HCT116 (cell line): ENCODE measurements around the gene SLC4A7. TPM values are rescaled to one million over a fixed set of nuclear protein-coding genes. Genes with fewer than 3 reads are reported as not detected.

Source experiments
- ATAC-seq: fragments of 200-7000 bp; cut with Tn5 transposase; 2 replicates; pipeline ENCODE4 v1.9.1; 2020; ENCODE audit warnings: mild to moderate bottlenecking, moderate library complexity
- BruUV-seq: library from RNA; stranded (reverse); fragments of 400-500 nt; replicated peaks from 2 replicates; lab custom pipeline; 2021; lab: Mats Ljungman, UMichigan
- CTCF ChIA-PET: fragments of 300-600 bp; sonication (Branson Sonifier 250); formaldehyde crosslinking; loops from one replicate; lab custom pipeline; 2021; ENCODE audit warnings: antibody characterized with exemption; lab: Charles Lee
- POLR2A ChIA-PET: fragments of 300-600, 350-600 bp; sonication (Branson Sonifier 250); formaldehyde crosslinking; loops from one replicate; lab custom pipeline; 2021; ENCODE audit warnings: antibody characterized with exemption; lab: Charles Lee
- RAD21 ChIA-PET, 2 experiments: fragments of 300-600 bp; sonication (Branson Sonifier 250); formaldehyde crosslinking; loops; one replicate each; lab custom pipeline; 2023; ENCODE audit warnings: low total read pairs in 2 of 2; ENCODE audit not compliant: uncharacterized antibody in 2 of 2, unreplicated experiment in 2 of 2, low non-redundant PET in 1 of 2; lab: Charles Lee
- DNase-seq: peaks from one replicate; pipeline ENCODE4 v3.0.0-alpha.2; 2010; ENCODE audit warnings: low read depth, low spot score
- H2AFZ ChIP-seq: fragments of 200-600 bp; shearing (Covaris generic), sonication (generic); 2 replicates; pipeline ENCODE4 v1.6.1; 2017; ENCODE audit warnings: low read depth, mixed run types, mixed read lengths, antibody characterized with exemption, low read length; ENCODE audit not compliant: poor library complexity, severe bottlenecking
- H3K27ac ChIP-seq: 2 replicates; pipeline ENCODE4 v1.5.1; 2012; ENCODE audit warnings: low read depth, low read length
- H3K27me3 ChIP-seq: fragments of 200-600 bp; sonication (generic); 2 replicates; pipeline ENCODE4 v1.6.1; 2016; ENCODE audit warnings: mixed run types, low read length, mixed read lengths; ENCODE audit not compliant: insufficient read depth
- H3K36me3 ChIP-seq, 2 experiments: fragments of 200-500 bp in 1 of 2; fragments of 200-600 bp in 1 of 2; sonication (Bioruptor generic) in 1 of 2; sonication (generic) in 1 of 2; 2 replicates each; pipeline versions ENCODE4 v1.5.1 to v1.6.1; 2014 to 2016; ENCODE audit warnings: low read length in 2 of 2, inconsistent platforms in 1 of 2, mixed read lengths in 1 of 2, mixed run types in 1 of 2; ENCODE audit not compliant: insufficient read depth in 2 of 2, control insufficient read depth in 1 of 2
- H3K4me1 ChIP-seq, 2 experiments: fragments of 200-600 bp in 1 of 2; sonication (generic) in 1 of 2; 2 replicates each; pipeline versions ENCODE4 v1.5.1 to v1.6.1; 2012 to 2017; ENCODE audit warnings: low read length in 2 of 2, inconsistent platforms in 1 of 2, mild to moderate bottlenecking in 1 of 2, mixed read lengths in 1 of 2, mixed run types in 1 of 2, moderate library complexity in 1 of 2; ENCODE audit not compliant: insufficient read depth in 2 of 2, control insufficient read depth in 1 of 2
- H3K4me2 ChIP-seq: fragments of 200-600 bp; sonication (generic); 2 replicates; pipeline ENCODE4 v1.6.1; 2017; ENCODE audit warnings: mixed run types, low read length, mixed read lengths
- H3K4me3 ChIP-seq, 2 experiments: fragments of 200-600 bp in 1 of 2; sonication (generic) in 1 of 2; replicated peaks in 1 of 2; 2 replicates each; pipeline ENCODE4 v1.5.1; 2011 to 2016; ENCODE audit warnings: low read length in 2 of 2, control low read depth in 1 of 2, low read depth in 1 of 2, mild to moderate bottlenecking in 1 of 2, mixed read lengths in 1 of 2, mixed run types in 1 of 2
- H3K79me2 ChIP-seq: fragments of 200-600 bp; sonication (generic); 2 replicates; pipeline ENCODE4 v1.6.1; 2017; ENCODE audit warnings: mild to moderate bottlenecking, mixed run types, low read length, moderate library complexity, mixed read lengths; ENCODE audit not compliant: insufficient read depth
- H3K9ac ChIP-seq: fragments of 200-600 bp; sonication (generic); 2 replicates; pipeline ENCODE4 v1.6.1; 2016; ENCODE audit warnings: low read length, mixed read lengths
- H3K9me2 ChIP-seq: fragments of 200-600 bp; sonication (generic), shearing (Covaris generic); 2 replicates; pipeline ENCODE4 v1.6.1; 2017; ENCODE audit warnings: mixed run types, mild to moderate bottlenecking, moderate library complexity; ENCODE audit not compliant: insufficient read depth
- H3K9me3 ChIP-seq, 2 experiments: fragments of 200-500 bp in 1 of 2; fragments of 200-600 bp in 1 of 2; sonication (Bioruptor generic) in 1 of 2; sonication (generic) in 1 of 2; 2 replicates each; pipeline ENCODE4 v1.6.1; 2014 to 2017; ENCODE audit warnings: low read length in 2 of 2, mixed read lengths in 2 of 2, inconsistent platforms in 1 of 2, low read depth in 1 of 2, mild to moderate bottlenecking in 1 of 2, mixed run types in 1 of 2, moderate library complexity in 1 of 2; ENCODE audit not compliant: control insufficient read depth in 1 of 2, insufficient read depth in 1 of 2
- H4K20me1 ChIP-seq: fragments of 200-600 bp; sonication (generic), shearing (Covaris generic); 2 replicates; pipeline ENCODE4 v1.6.1; 2017; ENCODE audit warnings: mixed run types, mild to moderate bottlenecking, moderate library complexity; ENCODE audit not compliant: insufficient read depth
- CTCF ChIP-seq, 3 experiments: fragments of 200-600 bp in 1 of 3; sonication (generic) in 1 of 3; IDR thresholded peaks in 2 of 3; conservative IDR thresholded peaks in 1 of 3; 2 replicates each; pipeline ENCODE4 v1.5.1; 2012 to 2017; ENCODE audit warnings: low read depth in 2 of 3, low read length in 2 of 3, antibody characterized with exemption in 1 of 3, borderline replicate concordance in 1 of 3, control low read depth in 1 of 3, mild to moderate bottlenecking in 1 of 3, mixed read lengths in 1 of 3, mixed run types in 1 of 3, moderate library complexity in 1 of 3; ENCODE audit not compliant: insufficient read depth in 1 of 3
- FOSL1 ChIP-seq: IDR thresholded peaks from 2 replicates; pipeline ENCODE4 v1.6.1; 2012; ENCODE audit warnings: low read depth
- RAD21 ChIP-seq: IDR thresholded peaks from 2 replicates; pipeline ENCODE4 v1.6.1; 2012; ENCODE audit warnings: low read depth, mild to moderate bottlenecking
- SRF ChIP-seq: IDR thresholded peaks from 2 replicates; pipeline ENCODE4 v1.6.1; 2012; ENCODE audit warnings: low read depth
- ZBTB33 ChIP-seq: IDR thresholded peaks from 2 replicates; pipeline ENCODE4 v1.6.1; 2011; ENCODE audit warnings: mild to moderate bottlenecking, low read length, moderate library complexity; ENCODE audit not compliant: insufficient replicate concordance; ENCODE audit errors: extremely low read depth
- ZNF274 ChIP-seq: fragments of 200-500 bp; sonication (Bioruptor generic); IDR thresholded peaks from 2 replicates; pipeline ENCODE4 v1.6.1; 2014; ENCODE audit warnings: mild to moderate bottlenecking, low read depth, low read length, inconsistent platforms
- intact Hi-C: fragments of 100-400 bp; cut with micrococcal nuclease; formaldehyde crosslinking; loops from 2 replicates; pipeline ENCODE4 v1.10.0; 2022
- total RNA-seq: library from RNA; stranded (reverse); gene quantifications from one replicate; pipeline ENCODE4 v1.2.1, GENCODE V29; 2021; ENCODE audit not compliant: unreplicated experiment
- TF ChIP-seq, protein P1 (sequence below): IDR thresholded peaks from 2 replicates; pipeline ENCODE4 v1.6.1; 2012

Gene SLC4A7
- total RNA-seq, 1 experiment from 2014 or later, result 37.6 TPM

DNA sequence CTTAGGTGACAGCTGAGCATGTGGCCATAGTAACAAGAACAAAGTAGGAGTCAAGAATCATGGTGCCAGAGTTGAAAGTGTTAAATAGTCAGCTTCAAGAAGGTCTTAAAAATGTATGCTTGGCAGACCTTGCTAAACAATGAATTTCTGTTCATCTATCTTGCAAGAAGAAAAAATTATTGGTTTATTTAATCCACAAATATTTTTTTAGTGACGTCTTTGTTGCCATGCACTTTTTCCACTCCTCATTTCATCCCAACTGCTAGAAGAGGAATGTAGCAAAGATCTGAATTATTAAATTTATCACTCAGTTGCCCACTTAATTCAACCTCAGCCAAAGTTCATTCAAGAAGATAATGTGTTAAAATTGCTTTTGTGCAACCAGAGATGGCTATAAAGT lies 3.2 kb upstream of the SLC4A7 start (continued):
- no peak for TF ChIP-seq ZBTB33

GRCh38 chr3:27486336-27486735 lies 2.2 kb upstream of the SLC4A7 start:
- no peaks in the 10 kb centered on the region for H3K9me2 ChIP-seq
- RAD21 ChIA-PET, result no interaction called here
- ATAC-seq (no peak), DNase-seq (no peak)
- intact Hi-C loops, result no loop called here
- no peak for TF ChIP-seq ZNF274
- no peak for TF ChIP-seq RAD21
- TF ChIP-seq, protein P1, sequence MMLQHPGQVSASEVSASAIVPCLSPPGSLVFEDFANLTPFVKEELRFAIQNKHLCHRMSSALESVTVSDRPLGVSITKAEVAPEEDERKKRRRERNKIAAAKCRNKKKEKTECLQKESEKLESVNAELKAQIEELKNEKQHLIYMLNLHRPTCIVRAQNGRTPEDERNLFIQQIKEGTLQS, result no peak
- no peak for TF ChIP-seq SRF
- no peak for TF ChIP-seq FOSL1
- no peak for TF ChIP-seq CTCF (IDR thresholded peaks at IDR 0.05 in 2 of 3, conservative IDR thresholded peaks at IDR 0.05 in 1 of 3; ENCODE audit: borderline replicate concordance in 1 of 3, insufficient read depth in 1 of 3, low read depth in 2 of 3, low read length in 2 of 3)
- no peaks in the 10 kb centered on the region for H3K9me3 ChIP-seq
- no peak overlapping the region for H3K4me2 ChIP-seq
- peaks cover 26% of the 10 kb centered on the region for H3K79me2 ChIP-seq
- H3K27me3 ChIP-seq, result no peaks in the 10 kb centered on the region
- no TSS peak for BruUV-seq
- H3K4me3 ChIP-seq, result no peak overlapping the region
- CTCF ChIA-PET, result interaction anchor here (1.0 kb wide), 1 partner anchor 10 kb away, joined by 3 read pairs; no protein-coding TSS in a partner anchor
- H4K20me1 ChIP-seq, result no peaks in the 10 kb centered on the region
- H3K4me1 ChIP-seq, result peaks cover 3 to 20% of the 10 kb centered on the region in 2 experiments; a peak in 3 of 4 replicates
- no peak overlapping the region for H3K27ac ChIP-seq
- H3K9ac ChIP-seq, result no peak overlapping the region
- no peak overlapping the region for H2AFZ ChIP-seq
- H3K36me3 ChIP-seq, result no peaks in the 10 kb centered on the region
- POLR2A ChIA-PET, result interaction anchor here (0.7 kb wide), 1 partner anchor 10 kb away, joined by 3 read pairs; no protein-coding TSS in a partner anchor
